ENCODE data around the gene GALK1. TPM values are rescaled to one million over a fixed set of nuclear protein-coding genes. Genes with fewer than 3 reads are reported as not detected.

The GALK1 gene
- total RNA-seq, 1 donor from 2014 or later, result 29.2 TPM

DNA sequence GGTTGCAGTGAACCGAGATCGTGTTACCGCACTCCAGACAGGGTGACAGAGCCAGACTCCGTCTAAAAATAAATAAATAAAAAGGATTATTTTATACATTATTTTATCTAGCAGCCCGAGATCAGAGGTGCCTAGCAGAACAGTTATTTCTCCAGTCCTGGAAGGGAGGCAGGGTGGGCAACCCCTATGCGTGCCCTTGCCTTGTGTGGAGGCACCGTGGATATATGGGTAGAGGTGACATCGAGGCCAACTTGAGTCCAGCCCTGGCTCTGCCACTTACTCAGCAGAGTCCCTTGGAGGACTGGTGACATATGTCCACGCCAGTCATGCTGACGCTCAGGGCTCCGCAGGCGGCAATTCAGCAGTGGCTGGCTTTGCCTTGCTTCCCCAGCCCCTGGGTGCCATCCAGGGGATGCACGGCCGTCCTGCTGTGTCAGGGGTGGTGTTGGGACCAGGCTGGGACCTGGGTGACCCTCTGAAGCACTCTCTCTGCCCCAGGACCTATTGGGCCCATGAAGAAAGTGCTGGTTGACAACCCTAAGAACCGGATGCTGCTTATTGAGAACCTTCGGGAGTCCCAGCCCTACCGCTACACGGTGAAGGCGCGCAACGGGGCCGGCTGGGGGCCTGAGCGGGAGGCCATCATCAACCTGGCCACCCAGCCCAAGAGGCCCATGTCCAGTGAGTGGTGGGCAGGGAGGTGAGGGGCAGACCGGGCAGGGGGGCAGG, 13.2 kb downstream of the GALK1 start:
- peaks cover 16 to 23% (median 20%) of the 10 kb centered on the region in 3 donors for H3K4me1 ChIP-seq (ENCODE audit: control insufficient read depth in 3 of 3, insufficient read depth in 3 of 3, low read length in 3 of 3)
- H3K36me3 ChIP-seq (ENCODE audit: control insufficient read depth in 3 of 3, insufficient read depth in 3 of 3, low read length in 3 of 3), result peaks cover 0 to 2% (median 0%) of the 10 kb centered on the region in 3 donors
- no peak overlapping the region for H3K27ac ChIP-seq (ENCODE audit: low read depth, low read length)
- H3K9ac ChIP-seq (ENCODE audit: low read depth in 1 of 3, low read length in 3 of 3), result no peak overlapping the region
- no peaks in the 10 kb centered on the region for H3K9me3 ChIP-seq (ENCODE audit: control insufficient read depth in 3 of 3, low read length in 3 of 3)
- no peak overlapping the region for H3K4me3 ChIP-seq (ENCODE audit: low read length in 3 of 3)
- H3K27me3 ChIP-seq (ENCODE audit: control insufficient read depth in 3 of 3, insufficient read depth in 3 of 3, low read length in 3 of 3), result no peaks in the 10 kb centered on the region

DNA sequence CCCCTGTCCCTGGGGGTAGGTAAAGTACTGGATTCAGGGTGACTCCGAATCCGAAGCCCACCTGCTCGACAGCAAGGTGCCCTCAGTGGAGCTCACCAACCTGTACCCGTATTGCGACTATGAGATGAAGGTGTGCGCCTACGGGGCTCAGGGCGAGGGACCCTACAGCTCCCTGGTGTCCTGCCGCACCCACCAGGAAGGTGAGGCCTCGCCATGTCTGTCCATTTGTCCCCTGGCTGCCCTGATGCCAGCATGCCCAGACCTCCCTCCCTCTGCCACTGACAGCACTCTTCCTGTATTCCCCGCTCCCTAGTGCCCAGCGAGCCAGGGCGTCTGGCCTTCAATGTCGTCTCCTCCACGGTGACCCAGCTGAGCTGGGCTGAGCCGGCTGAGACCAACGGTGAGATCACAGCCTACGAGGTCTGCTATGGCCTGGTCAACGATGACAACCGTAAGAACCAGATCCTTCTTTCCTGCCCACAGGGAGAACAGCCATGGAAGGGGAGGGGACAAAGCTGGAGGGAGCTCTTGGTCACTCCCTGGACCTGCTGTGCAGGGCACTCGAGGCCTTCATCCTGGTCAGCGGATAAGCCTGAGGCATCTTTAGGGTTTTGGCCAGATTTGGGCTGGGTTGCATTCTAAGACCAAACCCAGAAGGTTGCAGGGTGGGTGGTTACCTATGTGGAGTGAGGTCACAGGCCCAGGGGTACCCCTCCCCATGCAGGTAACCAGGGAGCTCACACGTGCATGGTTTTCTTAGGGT, 14.2 kb downstream of the GALK1 start:
- no peak overlapping the region for H3K4me3 ChIP-seq (ENCODE audit: low read length in 3 of 3)
- no peaks in the 10 kb centered on the region for H3K9me3 ChIP-seq (ENCODE audit: control insufficient read depth in 3 of 3, low read length in 3 of 3)
- peaks cover 0 to 2% (median 0%) of the 10 kb centered on the region in 3 donors for H3K36me3 ChIP-seq (ENCODE audit: control insufficient read depth in 3 of 3, insufficient read depth in 3 of 3, low read length in 3 of 3)
- no peak overlapping the region for H3K27ac ChIP-seq (ENCODE audit: low read depth, low read length)
- peaks cover 16 to 23% (median 20%) of the 10 kb centered on the region in 3 donors for H3K4me1 ChIP-seq (ENCODE audit: control insufficient read depth in 3 of 3, insufficient read depth in 3 of 3, low read length in 3 of 3)
- no peak overlapping the region for H3K9ac ChIP-seq (ENCODE audit: low read depth in 1 of 3, low read length in 3 of 3)
- H3K27me3 ChIP-seq (ENCODE audit: control insufficient read depth in 3 of 3, insufficient read depth in 3 of 3, low read length in 3 of 3), result no peaks in the 10 kb centered on the region

DNA sequence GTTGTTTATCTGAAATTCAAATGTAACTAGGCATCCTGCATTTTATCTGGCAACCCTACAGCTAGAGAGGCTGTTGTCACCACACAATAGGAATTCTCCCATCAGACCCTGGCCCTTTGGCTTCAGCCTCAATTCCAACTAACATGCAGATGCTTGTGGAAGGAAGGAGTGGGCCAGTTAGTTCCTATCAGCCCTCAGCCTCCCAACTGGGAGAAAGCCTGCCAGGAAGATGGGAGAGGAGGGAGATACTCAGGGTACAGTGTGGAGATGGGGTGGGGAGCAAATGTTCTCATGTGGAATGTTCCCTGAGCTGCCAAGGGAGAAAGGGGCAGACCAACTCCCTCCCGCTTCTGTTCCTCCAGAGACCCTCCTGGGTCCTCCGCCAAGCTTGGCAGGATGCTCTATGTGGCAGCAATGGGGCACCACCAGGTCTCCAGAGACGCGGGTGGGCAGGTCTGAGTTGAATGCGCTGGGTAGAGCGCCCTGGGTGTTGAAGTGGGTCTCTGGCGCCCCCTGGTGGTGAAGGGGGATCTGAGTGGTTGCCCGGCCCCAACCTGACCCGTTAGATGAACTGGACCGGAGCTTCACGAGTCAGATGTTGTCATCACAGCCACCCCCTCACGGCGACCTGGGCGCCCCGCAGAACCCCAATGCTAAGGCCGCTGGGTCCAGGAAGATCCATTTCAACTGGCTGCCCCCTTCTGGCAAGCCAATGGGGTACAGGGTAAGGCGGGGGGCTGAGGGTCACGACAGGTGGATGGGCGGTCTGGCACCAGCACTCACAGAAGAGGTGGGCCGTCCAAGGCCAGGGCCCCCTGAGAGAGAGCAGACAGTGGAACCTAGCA, 15.2 kb downstream of the GALK1 start:
- H3K27me3 ChIP-seq (ENCODE audit: control insufficient read depth in 3 of 3, insufficient read depth in 3 of 3, low read length in 3 of 3), result no peaks in the 10 kb centered on the region
- H3K4me3 ChIP-seq (ENCODE audit: low read length in 3 of 3), result peak overlapping the region in 2 of 3 donors; percentile 33 to 35
- H3K27ac ChIP-seq (ENCODE audit: low read depth, low read length), result no peak overlapping the region
- peak overlapping the region in 2 of 3 donors; percentile 21 to 60 for H3K9ac ChIP-seq (ENCODE audit: low read depth in 1 of 3, low read length in 3 of 3)
- H3K36me3 ChIP-seq (ENCODE audit: control insufficient read depth in 3 of 3, insufficient read depth in 3 of 3, low read length in 3 of 3), result peaks cover 0 to 2% (median 0%) of the 10 kb centered on the region in 3 donors
- no peaks in the 10 kb centered on the region for H3K9me3 ChIP-seq (ENCODE audit: control insufficient read depth in 3 of 3, low read length in 3 of 3)
- peaks cover 16 to 21% (median 20%) of the 10 kb centered on the region in 3 donors for H3K4me1 ChIP-seq (ENCODE audit: control insufficient read depth in 3 of 3, insufficient read depth in 3 of 3, low read length in 3 of 3)

DNA sequence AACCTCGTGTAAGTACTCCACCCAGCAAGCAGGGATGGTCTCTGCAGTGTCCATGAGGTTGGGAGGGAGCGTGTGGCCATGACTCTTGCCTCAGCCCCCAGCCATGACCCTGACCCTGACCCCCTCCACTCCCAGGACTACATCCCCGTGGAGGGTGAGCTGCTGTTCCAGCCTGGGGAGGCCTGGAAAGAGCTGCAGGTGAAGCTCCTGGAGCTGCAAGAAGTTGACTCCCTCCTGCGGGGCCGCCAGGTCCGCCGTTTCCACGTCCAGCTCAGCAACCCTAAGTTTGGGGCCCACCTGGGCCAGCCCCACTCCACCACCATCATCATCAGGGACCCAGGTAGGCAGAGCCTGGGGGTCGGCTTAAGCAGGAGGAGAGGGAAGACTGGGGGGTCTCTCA, 16.3 kb downstream of the GALK1 start:
- H3K27me3 ChIP-seq (ENCODE audit: control insufficient read depth in 3 of 3, insufficient read depth in 3 of 3, low read length in 3 of 3), result no peaks in the 10 kb centered on the region
- no peaks in the 10 kb centered on the region for H3K9me3 ChIP-seq (ENCODE audit: control insufficient read depth in 3 of 3, low read length in 3 of 3)
- peaks cover 9 to 13% (median 11%) of the 10 kb centered on the region in 3 donors for H3K4me1 ChIP-seq (ENCODE audit: control insufficient read depth in 3 of 3, insufficient read depth in 3 of 3, low read length in 3 of 3)
- no peak overlapping the region for H3K4me3 ChIP-seq (ENCODE audit: low read length in 3 of 3)
- H3K36me3 ChIP-seq (ENCODE audit: control insufficient read depth in 3 of 3, insufficient read depth in 3 of 3, low read length in 3 of 3), result peaks cover 0 to 2% (median 0%) of the 10 kb centered on the region in 3 donors
- no peak overlapping the region for H3K9ac ChIP-seq (ENCODE audit: low read depth in 1 of 3, low read length in 3 of 3)
- no peak overlapping the region for H3K27ac ChIP-seq (ENCODE audit: low read depth, low read length)

DNA sequence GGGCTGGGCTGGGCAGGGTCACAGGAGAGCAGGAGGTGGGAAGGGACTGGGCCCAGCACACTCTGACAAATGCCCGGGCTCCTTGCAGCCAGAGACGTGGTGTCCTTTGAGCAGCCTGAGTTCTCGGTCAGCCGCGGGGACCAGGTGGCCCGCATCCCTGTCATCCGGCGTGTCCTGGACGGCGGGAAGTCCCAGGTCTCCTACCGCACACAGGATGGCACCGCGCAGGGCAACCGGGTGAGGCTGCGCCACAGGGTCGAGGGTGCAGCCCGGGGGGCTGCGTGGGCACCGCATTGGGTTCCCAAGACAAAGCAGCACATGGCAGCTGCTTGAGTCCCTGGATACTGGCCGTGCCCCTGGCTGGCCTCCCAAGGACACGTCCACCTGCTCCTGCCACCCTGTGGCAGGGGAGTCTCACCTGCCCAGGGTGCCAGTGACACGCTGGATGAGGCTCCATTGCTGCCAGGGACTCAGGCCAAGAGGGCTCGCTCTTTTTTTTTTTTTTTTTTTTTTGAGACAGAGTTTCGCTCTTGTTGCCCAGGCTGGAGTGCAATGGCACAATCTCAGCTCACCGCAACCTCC, 21.3 kb downstream of the GALK1 start:
- Histone ChIP-seq H3K9me3 (ENCODE audit: control insufficient read depth in 3 of 3, low read length in 3 of 3) (no peaks in the 10 kb centered on the region), H3K27me3 (ENCODE audit: control insufficient read depth in 3 of 3, insufficient read depth in 3 of 3, low read length in 3 of 3) (peaks cover 0 to 11% (median 0%) of the 10 kb centered on the region in 3 donors), H3K4me3 (ENCODE audit: low read length in 3 of 3) (no peak overlapping the region), H3K36me3 (ENCODE audit: control insufficient read depth in 3 of 3, insufficient read depth in 3 of 3, low read length in 3 of 3) (peaks cover 0 to 3% (median 0%) of the 10 kb centered on the region in 3 donors), H3K27ac (ENCODE audit: low read depth, low read length) (no peak overlapping the region), H3K4me1 (ENCODE audit: control insufficient read depth in 3 of 3, insufficient read depth in 3 of 3, low read length in 3 of 3) (peaks cover 0 to 2% (median 0%) of the 10 kb centered on the region in 3 donors), H3K9ac (ENCODE audit: low read depth in 1 of 3, low read length in 3 of 3) (no peak overlapping the region)

DNA sequence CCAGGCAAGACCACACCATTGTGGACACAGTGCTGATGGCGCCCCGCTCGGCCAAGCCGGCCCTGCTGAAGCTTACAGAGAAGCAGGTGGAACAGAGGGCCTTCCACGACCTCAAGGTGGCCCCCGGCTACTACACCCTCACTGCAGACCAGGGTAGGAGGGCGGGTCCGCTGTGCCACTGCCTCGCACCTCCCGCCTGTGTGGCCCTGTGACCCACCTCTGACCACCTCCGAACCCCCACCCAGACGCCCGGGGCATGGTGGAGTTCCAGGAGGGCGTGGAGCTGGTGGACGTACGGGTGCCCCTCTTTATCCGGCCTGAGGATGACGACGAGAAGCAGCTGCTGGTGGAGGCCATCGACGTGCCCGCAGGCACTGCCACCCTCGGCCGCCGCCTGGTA, 22.7 kb downstream of the GALK1 start:
- Histone ChIP-seq H3K4me3 (ENCODE audit: low read length in 3 of 3) (no peak overlapping the region), H3K27me3 (ENCODE audit: control insufficient read depth in 3 of 3, insufficient read depth in 3 of 3, low read length in 3 of 3) (peaks cover 0 to 11% (median 3%) of the 10 kb centered on the region in 3 donors), H3K9me3 (ENCODE audit: control insufficient read depth in 3 of 3, low read length in 3 of 3) (no peaks in the 10 kb centered on the region), H3K9ac (ENCODE audit: low read depth in 1 of 3, low read length in 3 of 3) (no peak overlapping the region), H3K27ac (ENCODE audit: low read depth, low read length) (no peak overlapping the region), H3K36me3 (ENCODE audit: control insufficient read depth in 3 of 3, insufficient read depth in 3 of 3, low read length in 3 of 3) (peaks cover 0 to 5% (median 0%) of the 10 kb centered on the region in 3 donors), H3K4me1 (ENCODE audit: control insufficient read depth in 3 of 3, insufficient read depth in 3 of 3, low read length in 3 of 3) (no peaks in the 10 kb centered on the region)

DNA sequence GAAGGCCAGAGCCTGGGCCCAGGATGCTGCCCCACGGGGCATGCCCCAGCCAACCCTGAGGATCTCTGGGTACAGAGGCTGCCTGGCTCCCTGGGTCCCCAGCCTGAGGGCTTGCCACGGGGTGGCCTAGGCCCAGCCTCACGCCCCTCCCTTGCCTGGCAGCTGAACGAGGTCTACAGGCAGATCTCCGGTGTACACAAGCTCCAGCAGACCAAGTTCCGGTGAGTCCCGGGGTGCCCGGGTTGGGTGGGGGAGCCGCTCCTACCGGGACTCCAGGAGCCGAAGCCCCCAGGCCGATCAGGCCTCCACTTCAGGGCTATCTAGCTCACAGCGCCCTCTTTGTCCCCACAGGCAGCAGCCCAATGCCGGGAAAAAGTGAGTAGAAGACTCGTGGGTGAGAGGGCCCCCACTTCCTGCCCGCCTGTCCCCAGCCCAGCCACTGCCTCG, 24.3 kb downstream of the GALK1 start:
- H3K27me3 ChIP-seq (ENCODE audit: control insufficient read depth in 3 of 3, insufficient read depth in 3 of 3, low read length in 3 of 3), result peaks cover 0 to 11% (median 3%) of the 10 kb centered on the region in 3 donors
- no peak overlapping the region for H3K4me3 ChIP-seq (ENCODE audit: low read length in 3 of 3)
- H3K36me3 ChIP-seq (ENCODE audit: control insufficient read depth in 3 of 3, insufficient read depth in 3 of 3, low read length in 3 of 3), result peaks cover 0 to 5% (median 0%) of the 10 kb centered on the region in 3 donors
- H3K9me3 ChIP-seq (ENCODE audit: control insufficient read depth in 3 of 3, low read length in 3 of 3), result no peaks in the 10 kb centered on the region
- H3K4me1 ChIP-seq (ENCODE audit: control insufficient read depth in 3 of 3, insufficient read depth in 3 of 3, low read length in 3 of 3), result no peaks in the 10 kb centered on the region
- no peak overlapping the region for H3K9ac ChIP-seq (ENCODE audit: low read depth in 1 of 3, low read length in 3 of 3)
- no peak overlapping the region for H3K27ac ChIP-seq (ENCODE audit: low read depth, low read length)

DNA sequence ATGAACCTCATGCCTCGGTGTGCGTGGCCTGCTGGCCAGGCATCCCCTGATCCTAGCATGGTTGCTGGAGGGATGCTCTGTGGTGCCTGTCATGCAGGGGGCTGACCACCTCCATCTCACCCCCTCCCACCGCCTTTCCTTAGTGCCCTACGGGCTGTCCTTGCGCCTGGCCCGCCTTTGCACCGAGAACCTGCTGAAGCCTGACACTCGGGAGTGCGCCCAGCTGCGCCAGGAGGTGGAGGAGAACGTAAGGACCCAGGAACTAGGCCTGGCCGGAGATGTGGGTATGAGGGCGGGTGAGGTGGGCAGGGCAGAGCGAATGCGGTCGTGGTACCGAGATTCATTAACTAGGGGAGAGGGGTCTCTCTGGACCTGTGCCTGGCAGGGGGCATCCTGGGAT, 24.8 kb downstream of the GALK1 start:
- Histone ChIP-seq H3K9ac (ENCODE audit: low read depth in 1 of 3, low read length in 3 of 3) (no peak overlapping the region), H3K27ac (ENCODE audit: low read depth, low read length) (no peak overlapping the region), H3K36me3 (ENCODE audit: control insufficient read depth in 3 of 3, insufficient read depth in 3 of 3, low read length in 3 of 3) (peaks cover 0 to 5% (median 0%) of the 10 kb centered on the region in 3 donors), H3K27me3 (ENCODE audit: control insufficient read depth in 3 of 3, insufficient read depth in 3 of 3, low read length in 3 of 3) (peaks cover 0 to 11% (median 3%) of the 10 kb centered on the region in 3 donors), H3K4me3 (ENCODE audit: low read length in 3 of 3) (no peak overlapping the region), H3K4me1 (ENCODE audit: control insufficient read depth in 3 of 3, insufficient read depth in 3 of 3, low read length in 3 of 3) (no peaks in the 10 kb centered on the region), H3K9me3 (ENCODE audit: control insufficient read depth in 3 of 3, low read length in 3 of 3) (no peaks in the 10 kb centered on the region)

DNA sequence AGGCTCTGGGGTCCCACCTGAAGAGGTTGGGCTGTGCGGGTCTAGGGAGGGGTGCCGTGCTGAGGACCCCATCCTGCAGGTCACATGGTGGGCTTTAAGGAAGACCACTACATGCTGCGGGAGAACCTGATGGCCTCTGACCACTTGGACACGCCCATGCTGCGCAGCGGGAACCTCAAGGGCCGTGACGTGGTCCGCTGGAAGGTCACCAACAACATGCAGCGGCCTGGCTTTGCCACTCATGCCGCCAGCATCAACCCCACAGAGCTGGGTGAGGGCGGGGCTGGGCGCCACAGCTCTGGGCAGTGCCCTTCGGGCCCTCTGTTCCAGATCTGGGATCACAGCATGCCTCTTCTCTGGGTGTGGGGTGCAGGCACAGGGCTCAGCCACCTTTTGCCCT, 25.2 kb downstream of the GALK1 start:
- Histone ChIP-seq H3K4me3 (ENCODE audit: low read length in 3 of 3) (no peak overlapping the region), H3K9me3 (ENCODE audit: control insufficient read depth in 3 of 3, low read length in 3 of 3) (no peaks in the 10 kb centered on the region), H3K36me3 (ENCODE audit: control insufficient read depth in 3 of 3, insufficient read depth in 3 of 3, low read length in 3 of 3) (peaks cover 0 to 5% (median 0%) of the 10 kb centered on the region in 3 donors), H3K4me1 (ENCODE audit: control insufficient read depth in 3 of 3, insufficient read depth in 3 of 3, low read length in 3 of 3) (no peaks in the 10 kb centered on the region), H3K27me3 (ENCODE audit: control insufficient read depth in 3 of 3, insufficient read depth in 3 of 3, low read length in 3 of 3) (peaks cover 0 to 11% (median 3%) of the 10 kb centered on the region in 3 donors), H3K27ac (ENCODE audit: low read depth, low read length) (no peak overlapping the region), H3K9ac (ENCODE audit: low read depth in 1 of 3, low read length in 3 of 3) (no peak overlapping the region)

Data from skeletal muscle tissue (tissue), 4 donors.